SIG-M5 treated with dmso at 0.1 percent for 504 hours (cell line): Measurements from ENCODE around the gene LCN9.
"Not testable (repeated sequence)": the region's sequence is repeated elsewhere in the genome, so short reads cannot be mapped to it uniquely, and the experiment has no call there.

Experiments used
- DNase-seq: peaks from one replicate; lab custom pipeline; 2025; ENCODE audit not compliant: unreplicated experiment; lab: John Stamatoyannopoulos, UW

The LCN9 gene

GRCh38 chr9:135662758-135663450, at the start of gene LCN9:
Gene LCN9 (plus strand): TSS chr9:135663309. CDS start chr9:135663322, 13 bp downstream.
- no peak for DNase-seq

- DNase-seq: no peak
Measured at GRCh38 chr9:135613946-135614805, 48.9 kb upstream of the LCN9 start.

- no peak for DNase-seq
Measured at GRCh38 chr9:135614821-135615665, 48.1 kb upstream of the LCN9 start.

GRCh38 chr9:135615666-135616618, 47.2 kb upstream of the LCN9 start:
- no peak for DNase-seq

GRCh38 chr9:135616619-135617537, 46.2 kb upstream of the LCN9 start:
- no peak for DNase-seq

GRCh38 chr9:135617538-135617900, 45.6 kb upstream of the LCN9 start:
- DNase-seq: no peak

GRCh38 chr9:135617991-135618411, 45.1 kb upstream of the LCN9 start:
- no peak for DNase-seq

- DNase-seq: no peak
Measured at GRCh38 chr9:135618866-135619598, 44.1 kb upstream of the LCN9 start.

GRCh38 chr9:135619599-135619886, 43.6 kb upstream of the LCN9 start:
- DNase-seq: no peak

GRCh38 chr9:135620558-135620957, 42.6 kb upstream of the LCN9 start:
- no peak for DNase-seq

GRCh38 chr9:135622415-135623020, 40.6 kb upstream of the LCN9 start:
- DNase-seq: no peak

GRCh38 chr9:135624282-135624681, 38.8 kb upstream of the LCN9 start:
- DNase-seq: no peak

- DNase-seq: no peak
Measured at GRCh38 chr9:135632841-135633240, 30.3 kb upstream of the LCN9 start.

- not testable (repeated sequence) for DNase-seq
Measured at GRCh38 chr9:135636930-135637530, 26.1 kb upstream of the LCN9 start.

GRCh38 chr9:135639196-135639595, 23.9 kb upstream of the LCN9 start, which contains the start of gene GLT6D1:
Gene GLT6D1 (minus strand): TSS chr9:135639540. CDS start chr9:135639187, 353 bp downstream.
- no peak for DNase-seq

GRCh38 chr9:135641047-135641446, 22.1 kb upstream of the LCN9 start:
- no peak for DNase-seq

- no peak for DNase-seq
Measured at GRCh38 chr9:135641745-135642144, 21.4 kb upstream of the LCN9 start.
